KOPT-K1 (cell line): ENCODE data around the gene RETREG1.

ENCODE experiments used
- H3K27ac ChIP-seq: fragments of 200-600 bp; sonication (generic); 2 replicates; pipeline ENCODE4 v1.5.1; 2016; ENCODE audit warnings: antibody characterized with exemption, mild to moderate bottlenecking, low read depth, low read length; ENCODE audit not compliant: poor library complexity, severe bottlenecking
- H3K36me3 ChIP-seq: fragments of 200-600 bp; sonication (generic); 2 replicates; pipeline ENCODE4 v1.5.1; 2017; ENCODE audit warnings: antibody characterized with exemption, mild to moderate bottlenecking, low read length, moderate library complexity; ENCODE audit not compliant: insufficient read depth
- H3K9me3 ChIP-seq: fragments of 200-600 bp; sonication (generic); 2 replicates; pipeline ENCODE4 v1.5.1; 2017; ENCODE audit warnings: antibody characterized with exemption, low read length, mild to moderate bottlenecking; ENCODE audit not compliant: insufficient read depth, poor library complexity, severe bottlenecking

Gene RETREG1

DNA sequence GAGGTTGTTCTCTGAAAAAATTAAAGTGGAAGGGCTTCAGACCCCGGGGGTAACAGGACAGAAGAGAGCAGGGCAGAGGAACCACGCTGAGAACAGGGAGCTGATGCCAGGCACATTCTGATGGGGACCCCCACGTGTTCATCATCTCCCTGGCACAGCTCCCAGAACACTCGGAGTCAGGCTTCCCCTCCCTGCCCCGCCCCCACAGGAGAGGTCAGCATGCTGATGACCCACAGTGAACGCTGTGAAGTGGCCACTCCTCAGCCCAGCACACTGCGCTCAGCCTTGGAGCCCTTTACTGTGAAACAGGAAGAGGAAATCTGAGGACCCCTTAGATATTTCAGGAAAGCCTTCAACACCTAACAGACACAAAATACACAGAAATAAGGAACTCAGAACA is 16.4 kb downstream of the RETREG1 start:
- no peak overlapping the region for H3K27ac ChIP-seq
- H3K36me3 ChIP-seq: peaks cover 70% of the 10 kb centered on the region
- H3K9me3 ChIP-seq: no peaks in the 10 kb centered on the region

DNA sequence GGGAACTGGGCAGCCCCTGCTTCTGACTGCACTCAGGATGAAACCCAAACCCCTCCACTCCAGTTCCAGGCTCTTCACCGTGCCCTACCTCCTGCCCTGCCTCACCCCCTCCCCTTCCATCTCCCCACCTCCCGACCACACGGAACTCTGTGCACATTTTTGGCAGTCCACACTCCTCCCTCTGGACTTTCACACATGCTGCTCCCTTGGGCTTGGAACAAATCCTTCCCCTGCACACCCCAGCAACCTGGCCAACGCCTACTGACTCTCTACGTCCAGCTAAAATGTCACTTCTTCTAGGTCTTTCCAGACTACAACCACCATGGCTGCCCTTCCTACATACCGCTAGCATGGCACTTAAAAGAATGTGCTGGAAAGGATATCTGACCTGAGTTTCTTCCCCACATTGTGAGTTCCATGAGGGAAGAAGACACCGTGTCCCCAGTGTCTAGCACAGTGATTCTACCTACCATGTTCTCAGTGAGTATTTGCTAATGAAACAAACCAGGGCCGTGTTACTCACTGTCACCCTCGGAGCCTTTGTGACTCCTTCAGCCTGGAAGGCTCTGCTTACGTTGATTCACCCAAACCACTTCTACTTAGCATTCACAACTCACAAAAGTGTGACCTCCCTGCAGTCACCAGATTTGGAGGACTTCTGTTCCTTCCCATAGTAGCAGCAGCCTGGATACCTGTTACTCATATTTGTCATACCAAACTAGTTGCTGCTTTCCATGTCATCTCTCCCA is 18.7 kb downstream of the RETREG1 start:
- peaks cover 65% of the 10 kb centered on the region for H3K36me3 ChIP-seq
- no peaks in the 10 kb centered on the region for H3K9me3 ChIP-seq
- no peak overlapping the region for H3K27ac ChIP-seq

DNA sequence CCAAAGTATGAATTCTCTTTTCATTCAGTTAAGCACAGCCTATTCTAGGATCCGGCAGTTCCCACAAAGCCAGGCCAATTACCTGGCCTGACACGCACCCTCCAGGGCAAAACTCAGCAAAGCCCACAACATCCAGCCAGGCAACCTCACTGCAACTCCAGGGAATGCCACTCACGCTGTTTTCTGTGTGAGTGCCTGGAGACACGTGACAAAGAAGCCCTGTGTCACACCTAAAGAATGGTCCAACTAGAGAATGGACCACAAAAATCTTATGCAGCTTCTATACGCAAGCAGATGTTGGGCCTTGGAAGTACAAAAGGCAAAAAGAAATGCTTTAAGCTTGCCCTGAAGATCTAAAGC is 20.2 kb downstream of the RETREG1 start:
- Histone ChIP-seq H3K36me3 (peaks cover 51% of the 10 kb centered on the region), H3K27ac (no peak overlapping the region), H3K9me3 (no peaks in the 10 kb centered on the region)

DNA sequence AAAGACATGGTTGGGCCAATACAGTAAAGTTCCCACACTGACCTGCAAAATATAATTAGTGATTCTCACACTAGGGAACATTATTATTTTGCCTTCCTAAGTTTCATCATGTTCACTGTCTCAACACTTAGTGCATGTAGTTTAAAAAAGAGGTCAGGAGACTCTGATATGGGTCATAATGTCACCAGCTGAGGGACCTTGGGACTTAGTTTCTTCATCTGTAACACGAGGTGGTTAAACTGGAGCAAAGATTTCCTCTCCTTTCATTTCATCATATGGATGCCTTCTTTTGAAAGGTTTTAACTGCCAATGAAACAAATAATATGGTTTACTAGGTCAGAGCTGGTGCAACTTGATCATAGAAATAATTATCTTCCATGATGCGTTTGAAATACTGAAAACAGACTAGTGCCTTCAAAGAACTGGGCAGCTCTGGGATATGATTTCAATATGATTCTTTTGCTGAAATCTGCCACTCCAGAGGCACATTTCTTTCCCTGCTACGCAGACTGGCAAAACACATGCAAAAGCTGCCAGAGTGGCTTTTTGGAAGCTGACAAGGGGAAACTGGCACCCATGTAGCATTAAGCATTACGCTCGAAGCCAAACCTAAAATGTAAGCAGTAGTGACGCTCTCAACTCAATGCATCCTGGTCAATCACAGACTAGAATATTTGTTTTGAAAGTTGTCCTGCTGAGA is 20.8 kb downstream of the RETREG1 start:
- Histone ChIP-seq H3K9me3 (no peaks in the 10 kb centered on the region), H3K36me3 (peaks cover 51% of the 10 kb centered on the region), H3K27ac (no peak overlapping the region)

DNA sequence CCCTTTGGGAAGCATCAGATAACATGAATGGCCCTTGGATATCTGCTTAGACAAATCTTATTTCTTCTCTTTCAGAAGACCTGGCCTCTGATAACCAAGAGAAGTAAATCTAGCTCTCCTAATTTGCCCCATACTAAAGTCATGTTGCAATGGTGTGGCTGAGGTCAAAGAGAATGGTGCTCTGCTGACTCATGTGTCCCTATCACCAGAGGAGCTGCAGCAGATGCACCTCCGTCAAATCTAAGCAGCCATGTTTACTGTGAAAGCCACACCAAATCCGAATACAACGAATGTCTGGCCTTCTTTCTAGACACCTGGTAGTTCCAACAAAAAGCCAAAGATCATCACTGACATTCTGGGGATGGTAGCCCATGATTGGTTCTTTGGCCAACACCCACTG is 23.2 kb downstream of the RETREG1 start:
- no peaks in the 10 kb centered on the region for H3K9me3 ChIP-seq
- H3K27ac ChIP-seq: no peak overlapping the region
- H3K36me3 ChIP-seq: peaks cover 45% of the 10 kb centered on the region

DNA sequence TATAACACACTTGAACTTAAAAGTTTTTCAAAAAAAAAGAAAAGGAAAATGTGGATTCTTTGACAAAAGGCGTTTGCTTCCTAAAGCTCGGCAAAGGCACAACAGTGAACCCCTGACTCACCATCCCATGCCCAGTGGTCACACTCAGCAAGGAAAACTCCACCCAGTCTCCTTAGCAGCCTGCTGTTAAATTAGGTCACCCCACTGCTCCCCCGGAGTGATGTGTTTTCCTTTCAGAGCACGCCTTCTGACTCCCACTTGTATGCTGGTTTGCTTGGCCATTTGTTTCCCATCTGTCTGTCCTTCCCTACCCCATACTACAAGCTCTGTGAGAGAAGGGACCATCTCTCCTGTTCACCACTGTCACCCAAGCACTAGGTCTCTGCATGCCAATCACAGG is 23.8 kb downstream of the RETREG1 start:
- Histone ChIP-seq H3K27ac (no peak overlapping the region), H3K36me3 (peaks cover 45% of the 10 kb centered on the region)

DNA sequence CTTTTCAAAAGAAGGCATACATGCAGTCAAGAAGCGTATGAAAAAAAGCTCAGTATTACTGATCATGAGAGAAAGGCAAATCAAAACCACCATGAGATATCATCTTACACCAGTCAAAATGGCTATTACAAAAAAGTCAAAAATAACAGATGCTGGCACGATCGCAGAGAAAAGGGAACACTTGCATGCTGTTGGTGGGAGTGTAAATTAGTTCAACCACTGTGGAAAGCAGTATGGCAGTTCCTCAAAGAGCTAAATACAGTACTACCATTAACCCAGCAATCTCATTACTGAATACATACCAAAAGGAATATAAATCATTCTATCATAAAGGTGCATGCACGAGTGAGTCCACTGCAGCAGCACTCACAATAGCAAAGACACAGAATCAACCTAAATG is 24.5 kb downstream of the RETREG1 start:
- H3K27ac ChIP-seq: no peak overlapping the region
- peaks cover 45% of the 10 kb centered on the region for H3K36me3 ChIP-seq
- H3K9me3 ChIP-seq: peaks cover 2% of the 10 kb centered on the region

More for the DNA sequence above, 23.8 kb downstream of the RETREG1 start:
- H3K9me3 ChIP-seq: no peaks in the 10 kb centered on the region

DNA sequence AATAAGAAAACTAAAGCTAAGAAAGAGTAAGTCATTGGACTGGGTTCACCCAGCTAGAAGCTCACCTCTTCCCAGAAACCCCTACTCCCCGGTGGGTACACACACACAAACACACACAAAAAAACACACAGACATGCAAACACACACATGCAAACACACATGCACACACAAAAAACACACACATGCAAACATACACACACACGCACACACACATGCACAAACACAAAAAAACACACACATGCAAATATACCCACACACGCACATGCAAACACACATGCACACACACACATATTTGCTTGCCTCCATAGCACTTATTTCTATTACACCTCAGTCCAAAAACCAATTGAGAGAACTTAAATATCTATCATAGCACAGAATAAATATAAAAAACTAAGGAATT is 26.1 kb downstream of the RETREG1 start:
- Histone ChIP-seq H3K27ac (no peak overlapping the region), H3K9me3 (peaks cover 5% of the 10 kb centered on the region), H3K36me3 (peaks cover 45% of the 10 kb centered on the region)

DNA sequence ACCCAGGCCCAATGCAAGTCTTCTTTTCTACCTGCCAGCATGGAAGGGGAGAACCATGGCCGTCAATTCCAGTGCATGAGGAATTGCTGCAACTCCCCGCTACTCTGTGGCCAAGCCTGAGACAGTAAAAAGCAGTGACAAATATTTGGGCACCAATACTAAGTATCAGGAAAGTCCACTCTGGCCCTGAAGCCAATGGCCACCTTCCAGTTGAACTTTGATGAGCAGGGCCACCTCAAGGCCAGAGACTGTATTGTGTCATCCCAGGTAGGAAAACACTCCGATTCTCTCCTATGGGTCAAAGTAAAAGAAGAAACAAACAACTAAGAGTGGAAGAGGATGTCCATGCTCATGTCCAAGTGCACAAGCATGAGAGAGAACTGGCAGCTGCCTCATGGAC is 27.1 kb downstream of the RETREG1 start:
- Histone ChIP-seq H3K27ac (no peak overlapping the region), H3K9me3 (peaks cover 5% of the 10 kb centered on the region), H3K36me3 (peaks cover 44% of the 10 kb centered on the region)

DNA sequence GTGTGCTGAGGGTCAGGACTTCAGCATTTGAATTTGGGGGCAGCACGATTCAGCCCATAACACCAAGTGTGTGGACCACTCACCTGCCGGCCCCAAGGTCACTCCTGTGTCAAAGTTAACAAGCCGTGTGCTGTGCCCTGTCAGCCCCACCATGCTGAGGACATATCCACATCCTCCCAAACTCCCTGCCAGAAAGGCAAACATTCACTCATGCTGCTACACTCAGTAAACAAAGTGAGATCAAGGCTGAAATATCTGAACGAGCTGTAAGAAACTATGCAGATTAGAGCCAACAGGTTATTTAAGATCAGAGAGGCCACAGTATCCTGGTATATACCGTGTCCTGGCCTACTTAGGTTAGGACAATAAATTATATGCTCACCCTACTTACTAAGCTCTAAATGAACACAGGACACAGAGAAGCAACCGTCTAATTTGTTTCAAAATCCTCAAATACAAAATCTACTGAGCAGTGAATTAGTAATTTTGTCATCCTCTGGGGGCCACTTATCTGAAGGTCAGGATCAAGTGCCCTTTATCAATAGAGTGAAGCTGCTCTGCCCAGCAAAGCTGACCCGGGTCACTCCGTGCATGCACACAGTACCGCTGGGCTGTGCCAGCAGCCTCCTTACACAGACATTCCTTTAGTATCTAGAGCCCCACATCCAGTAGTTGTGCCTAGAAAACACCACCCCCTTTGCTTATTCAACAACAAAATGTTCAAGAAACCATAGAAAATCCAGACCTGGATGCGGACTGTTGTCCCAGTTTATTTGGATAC is 28.2 kb downstream of the RETREG1 start:
- Histone ChIP-seq H3K36me3 (peaks cover 35% of the 10 kb centered on the region), H3K9me3 (peaks cover 5% of the 10 kb centered on the region)

DNA sequence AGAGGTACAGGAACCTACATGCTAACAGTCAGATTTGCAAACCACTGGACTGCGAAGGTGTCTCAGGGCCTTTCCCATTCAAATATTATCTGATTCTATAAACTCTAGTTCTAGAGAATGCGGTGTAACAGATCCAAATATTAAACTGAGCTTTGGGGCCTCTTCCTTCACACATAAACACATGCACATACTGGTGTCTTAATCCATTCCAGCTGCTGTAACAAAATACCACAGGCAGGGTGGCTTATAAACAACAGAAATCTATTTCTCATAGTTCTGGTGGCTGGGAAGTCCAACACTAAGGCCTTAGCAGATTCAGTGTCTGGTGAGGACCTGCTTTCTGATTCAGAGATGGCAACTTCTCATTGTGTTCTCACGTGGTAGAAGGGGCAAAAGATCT is 30.2 kb downstream of the RETREG1 start:
- Histone ChIP-seq H3K27ac (no peak overlapping the region), H3K36me3 (peaks cover 35% of the 10 kb centered on the region)

More for the DNA sequence above, 28.2 kb downstream of the RETREG1 start:
- no peak overlapping the region for H3K27ac ChIP-seq

DNA sequence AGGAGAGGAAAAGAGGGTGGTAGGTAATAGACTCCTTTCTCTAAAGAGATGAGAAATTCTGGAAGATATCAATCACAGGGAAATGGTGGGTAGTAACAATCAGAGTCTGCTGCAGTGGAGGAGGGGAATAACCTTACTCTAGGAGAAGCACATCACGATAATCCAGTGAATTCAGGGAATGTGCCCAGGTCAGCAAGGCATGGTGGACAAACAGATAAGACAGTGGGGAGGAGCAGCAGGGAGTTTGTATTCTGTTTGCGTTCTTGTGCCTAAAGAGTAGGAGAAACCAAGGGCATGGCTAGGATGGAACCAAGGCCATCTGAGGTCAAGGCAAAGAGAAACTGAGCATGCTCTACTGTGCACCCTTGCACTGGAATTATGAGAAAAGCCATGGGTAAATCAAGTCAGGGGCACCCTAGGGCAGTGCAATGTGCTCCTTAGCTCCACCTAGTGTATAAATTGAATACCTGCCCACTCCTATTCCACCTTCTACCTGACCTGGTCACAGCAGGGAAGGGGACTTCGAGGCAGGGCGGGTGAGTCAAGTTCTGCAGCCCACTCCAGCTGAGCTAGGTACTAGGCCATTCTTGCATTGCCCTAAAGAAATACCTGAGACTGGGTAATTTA is 31.6 kb downstream of the RETREG1 start:
- no peak overlapping the region for H3K27ac ChIP-seq
- H3K9me3 ChIP-seq: peaks cover 5% of the 10 kb centered on the region
- peaks cover 35% of the 10 kb centered on the region for H3K36me3 ChIP-seq

More for the DNA sequence above, 30.2 kb downstream of the RETREG1 start:
- H3K9me3 ChIP-seq: peaks cover 5% of the 10 kb centered on the region

DNA sequence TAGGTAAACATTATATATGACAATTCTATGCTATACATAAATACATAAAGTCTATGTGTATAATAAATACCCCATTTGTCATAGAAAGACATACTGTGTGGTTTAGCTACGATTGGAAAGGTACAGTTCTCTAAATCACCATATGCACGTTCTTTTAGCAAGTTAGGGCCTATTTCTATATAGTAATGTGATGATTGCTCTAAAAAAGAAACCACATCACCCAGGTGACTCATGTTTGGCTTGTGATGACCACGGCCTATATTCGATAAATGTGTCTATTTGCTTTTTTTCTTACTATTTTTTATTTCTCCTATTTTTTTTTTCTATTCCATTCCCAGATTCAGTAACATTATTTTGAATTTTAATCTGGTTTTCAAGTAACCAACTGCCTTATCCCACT is 34.7 kb downstream of the RETREG1 start:
- Histone ChIP-seq H3K9me3 (peaks cover 1% of the 10 kb centered on the region), H3K27ac (no peak overlapping the region), H3K36me3 (peaks cover 17% of the 10 kb centered on the region)

DNA sequence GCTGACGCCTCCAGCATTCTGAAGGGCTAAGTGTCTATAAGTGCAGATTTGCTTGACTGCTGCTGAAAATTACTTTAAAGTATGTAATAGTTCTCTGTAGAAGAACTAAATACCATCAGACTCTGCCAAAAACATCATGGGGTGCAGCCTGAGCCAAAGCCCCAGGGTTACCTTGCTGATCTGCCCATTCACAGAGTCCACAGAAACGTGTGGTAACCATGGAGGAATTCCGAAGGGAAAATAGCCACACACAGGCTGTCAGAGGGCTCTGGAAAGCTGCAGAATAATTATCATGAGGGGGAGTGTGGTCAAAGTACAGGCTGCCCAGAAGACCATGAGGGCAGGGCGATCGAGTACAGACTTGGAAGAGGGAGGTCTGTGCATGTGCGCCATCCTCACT is 36.4 kb downstream of the RETREG1 start:
- Histone ChIP-seq H3K9me3 (no peaks in the 10 kb centered on the region), H3K27ac (no peak overlapping the region), H3K36me3 (peaks cover 11% of the 10 kb centered on the region; the same call in 1 of the 2 replicates)
